ENCODE results near the gene UBE2D1.

- TF ChIP-seq CTCF (conservative IDR thresholded peaks at IDR 0.05; ENCODE audit: low read depth, low read length) (no peak), EZH2phosphoT487 (IDR thresholded peaks at IDR 0.05; ENCODE audit: borderline replicate concordance, low read length) (no peak)
Observed at GRCh38 chr10:58305821-58306220, 29.0 kb upstream of the UBE2D1 start.
